Activated T-helper 17 cell treated with anti-CD3 and anti-CD28 coated beads, Interleukin-2, amount 50 U/mL, for 72 hours (primary cell): ENCODE measurements around the gene SLC34A3. TPM values are rescaled to one million over a fixed set of nuclear protein-coding genes. Genes with fewer than 3 reads are reported as not detected.
"Not testable (repeated sequence)": the region's sequence is repeated elsewhere in the genome, so short reads cannot be mapped to it uniquely, and the experiment has no call there.

Experiments used
- ATAC-seq: fragments of 150-1000 bp; cut with Tn5 transposase; replicated peaks from 2 replicates; pipeline ENCODE4 v1.10.0; 2021; ENCODE audit warnings: mild to moderate bottlenecking, moderate library complexity
- H3K27ac Mint-ChIP-seq: one replicate; pipeline ENCODE4 v1.8.0; 2022; ENCODE audit warnings: mixed read lengths
- H3K27me3 Mint-ChIP-seq: one replicate; pipeline ENCODE4 v1.8.0; 2022; ENCODE audit warnings: mixed read lengths
- H3K36me3 Mint-ChIP-seq: one replicate; pipeline ENCODE4 v1.8.0; 2022; ENCODE audit warnings: low read depth, mild to moderate bottlenecking, mixed read lengths
- H3K4me1 Mint-ChIP-seq: one replicate; pipeline ENCODE4 v1.8.0; 2022; ENCODE audit warnings: mixed read lengths
- H3K4me3 Mint-ChIP-seq: one replicate; pipeline ENCODE4 v1.8.0; 2022; ENCODE audit warnings: mild to moderate bottlenecking, mixed read lengths
- H3K9me3 Mint-ChIP-seq: one replicate; pipeline ENCODE4 v1.8.0; 2022; ENCODE audit warnings: mixed read lengths
- total RNA-seq, 2 donors: library from RNA; stranded (reverse); gene quantifications; one replicate each; pipeline ENCODE4 v1.2.3, GENCODE V29; 2022

The SLC34A3 gene
- total RNA-seq, 2 donors from 2014 or later, result not detected

- peaks cover 58% of the 10 kb centered on the region for H3K36me3 Mint-ChIP-seq
- not testable (repeated sequence) for H3K27ac Mint-ChIP-seq, H3K9me3 Mint-ChIP-seq, H3K4me1 Mint-ChIP-seq, H3K27me3 Mint-ChIP-seq, H3K4me3 Mint-ChIP-seq, ATAC-seq
Observed at GRCh38 chr9:137262173-137262908, 31.6 kb downstream of the SLC34A3 start.

GRCh38 chr9:137262909-137263285 lies 32.2 kb downstream of the SLC34A3 start:
- no peaks in the 10 kb centered on the region for H3K4me1 Mint-ChIP-seq
- no peak overlapping the region for H3K27ac Mint-ChIP-seq
- no peak overlapping the region for H3K4me3 Mint-ChIP-seq
- H3K27me3 Mint-ChIP-seq, result no peaks in the 10 kb centered on the region
- H3K36me3 Mint-ChIP-seq, result peaks cover 58% of the 10 kb centered on the region
- ATAC-seq, result no peak
- H3K9me3 Mint-ChIP-seq, result no peaks in the 10 kb centered on the region

GRCh38 chr9:137263506-137263905 lies 32.8 kb downstream of the SLC34A3 start:
- Mint-ChIP-seq H3K9me3 (no peaks in the 10 kb centered on the region), H3K4me3 (no peak overlapping the region), H3K27me3 (no peaks in the 10 kb centered on the region), H3K27ac (no peak overlapping the region), H3K36me3 (peaks cover 58% of the 10 kb centered on the region), H3K4me1 (peaks cover 1% of the 10 kb centered on the region)
- no peak for ATAC-seq

GRCh38 chr9:137264067-137264466 lies 33.4 kb downstream of the SLC34A3 start:
- peaks cover 5% of the 10 kb centered on the region for H3K4me1 Mint-ChIP-seq

GRCh38 chr9:137265496-137266161 lies 34.9 kb downstream of the SLC34A3 start:
- Mint-ChIP-seq H3K36me3 (peaks cover 65% of the 10 kb centered on the region), H3K4me3 (no peak overlapping the region), H3K4me1 (peaks cover 5% of the 10 kb centered on the region), H3K27me3 (no peaks in the 10 kb centered on the region), H3K27ac (no peak overlapping the region), H3K9me3 (no peaks in the 10 kb centered on the region)
- ATAC-seq, result no peak

More at GRCh38 chr9:137264067-137264466, 33.4 kb downstream of the SLC34A3 start:
- Mint-ChIP-seq H3K9me3 (no peaks in the 10 kb centered on the region), H3K27ac (no peak overlapping the region), H3K36me3 (peaks cover 58% of the 10 kb centered on the region), H3K27me3 (no peaks in the 10 kb centered on the region), H3K4me3 (no peak overlapping the region)
- ATAC-seq, result no peak

- no peaks in the 10 kb centered on the region for H3K27me3 Mint-ChIP-seq
- peaks cover 5% of the 10 kb centered on the region for H3K4me1 Mint-ChIP-seq
- ATAC-seq, result no peak
- peaks cover 68% of the 10 kb centered on the region for H3K36me3 Mint-ChIP-seq
- no peak overlapping the region for H3K4me3 Mint-ChIP-seq
- no peak overlapping the region for H3K27ac Mint-ChIP-seq
- H3K9me3 Mint-ChIP-seq, result no peaks in the 10 kb centered on the region
Observed at GRCh38 chr9:137266162-137266527, 35.4 kb downstream of the SLC34A3 start.

- Mint-ChIP-seq H3K9me3 (no peaks in the 10 kb centered on the region), H3K27ac (no peak overlapping the region), H3K4me1 (peaks cover 5% of the 10 kb centered on the region), H3K27me3 (no peaks in the 10 kb centered on the region), H3K4me3 (no peak overlapping the region), H3K36me3 (peaks cover 68% of the 10 kb centered on the region)
- no peak for ATAC-seq
Observed at GRCh38 chr9:137266585-137267453, 36.1 kb downstream of the SLC34A3 start.

GRCh38 chr9:137267933-137268355 lies 37.2 kb downstream of the SLC34A3 start:
- no peak overlapping the region for H3K4me3 Mint-ChIP-seq
- no peak overlapping the region for H3K27ac Mint-ChIP-seq
- H3K27me3 Mint-ChIP-seq, result no peaks in the 10 kb centered on the region
- no peak for ATAC-seq
- peaks cover 5% of the 10 kb centered on the region for H3K4me1 Mint-ChIP-seq
- peaks cover 64% of the 10 kb centered on the region for H3K36me3 Mint-ChIP-seq
- no peaks in the 10 kb centered on the region for H3K9me3 Mint-ChIP-seq

- Mint-ChIP-seq H3K36me3 (peaks cover 68% of the 10 kb centered on the region), H3K4me1 (peaks cover 5% of the 10 kb centered on the region), H3K27me3 (no peaks in the 10 kb centered on the region), H3K4me3 (no peak overlapping the region), H3K9me3 (no peaks in the 10 kb centered on the region), H3K27ac (no peak overlapping the region)
- ATAC-seq, result no peak
Observed at GRCh38 chr9:137268538-137269201, 38.0 kb downstream of the SLC34A3 start.

- no peaks in the 10 kb centered on the region for H3K9me3 Mint-ChIP-seq
- ATAC-seq, result no peak
- H3K27ac Mint-ChIP-seq, result no peak overlapping the region
- peaks cover 64% of the 10 kb centered on the region for H3K36me3 Mint-ChIP-seq
- H3K27me3 Mint-ChIP-seq, result no peaks in the 10 kb centered on the region
- H3K4me3 Mint-ChIP-seq, result no peak overlapping the region
- peaks cover 5% of the 10 kb centered on the region for H3K4me1 Mint-ChIP-seq
Observed at GRCh38 chr9:137269231-137269772, 38.6 kb downstream of the SLC34A3 start.

- Mint-ChIP-seq H3K36me3 (peaks cover 54% of the 10 kb centered on the region), H3K27me3 (no peaks in the 10 kb centered on the region)
Observed at GRCh38 chr9:137270929-137271695, 40.4 kb downstream of the SLC34A3 start.

GRCh38 chr9:137271696-137272076 lies 41.0 kb downstream of the SLC34A3 start:
- H3K27me3 Mint-ChIP-seq, result no peaks in the 10 kb centered on the region
- H3K36me3 Mint-ChIP-seq, result peaks cover 53% of the 10 kb centered on the region
- peaks cover 12% of the 10 kb centered on the region for H3K4me1 Mint-ChIP-seq
- H3K9me3 Mint-ChIP-seq, result no peaks in the 10 kb centered on the region
- ATAC-seq, result no peak
- no peak overlapping the region for H3K4me3 Mint-ChIP-seq
- H3K27ac Mint-ChIP-seq, result peak overlapping the region; percentile 25

More at GRCh38 chr9:137270929-137271695, 40.4 kb downstream of the SLC34A3 start:
- no peak overlapping the region for H3K4me3 Mint-ChIP-seq
- H3K27ac Mint-ChIP-seq, result peak overlapping the region; percentile 25
- H3K9me3 Mint-ChIP-seq, result no peaks in the 10 kb centered on the region
- ATAC-seq, result no peak
- peaks cover 12% of the 10 kb centered on the region for H3K4me1 Mint-ChIP-seq

- ATAC-seq, result no peak
- H3K27me3 Mint-ChIP-seq, result no peaks in the 10 kb centered on the region
- H3K9me3 Mint-ChIP-seq, result no peaks in the 10 kb centered on the region
- peaks cover 12% of the 10 kb centered on the region for H3K4me1 Mint-ChIP-seq
- H3K36me3 Mint-ChIP-seq, result peaks cover 45% of the 10 kb centered on the region
- H3K27ac Mint-ChIP-seq, result no peak overlapping the region
- H3K4me3 Mint-ChIP-seq, result no peak overlapping the region
Observed at GRCh38 chr9:137272241-137273094, 41.8 kb downstream of the SLC34A3 start.
